ENCODE data around the gene RAB40B. TPM values are rescaled to one million over a fixed set of nuclear protein-coding genes. Genes with fewer than 3 reads are reported as not detected.

The RAB40B gene
- total RNA-seq, 1 experiment from 2014 or later: 22.1 TPM

- Histone ChIP-seq H3K36me3 (ENCODE audit: control insufficient read depth in 1 of 2, insufficient read depth in 2 of 2, low read length in 2 of 2) (peaks cover 32 to 48% of the 10 kb centered on the region in 2 experiments), H3K9me2 (ENCODE audit: insufficient read depth) (no peaks in the 10 kb centered on the region), H3K27ac (ENCODE audit: low read depth, low read length) (no peak overlapping the region), H3K4me1 (ENCODE audit: control insufficient read depth in 1 of 2, insufficient read depth in 2 of 2, low read length in 2 of 2) (peaks cover 5 to 9% of the 10 kb centered on the region in 2 experiments; a peak in 2 of 4 replicates), H4K20me1 (ENCODE audit: insufficient read depth) (peaks cover 32% of the 10 kb centered on the region), H3K27me3 (ENCODE audit: insufficient read depth, low read length) (no peaks in the 10 kb centered on the region), H3K79me2 (ENCODE audit: insufficient read depth, low read length) (peaks cover 99% of the 10 kb centered on the region), H3K4me3 (replicated peaks in 1 of 2; ENCODE audit: low read depth in 1 of 2, low read length in 2 of 2) (no peak overlapping the region), H2AFZ (ENCODE audit: low read depth, low read length, poor library complexity, severe bottlenecking) (no peak overlapping the region), H3K9me3 (ENCODE audit: control insufficient read depth in 1 of 2, insufficient read depth in 1 of 2, low read depth in 1 of 2, low read length in 2 of 2) (no peaks in the 10 kb centered on the region), H3K4me2 (ENCODE audit: low read length) (no peak overlapping the region), H3K9ac (ENCODE audit: low read length) (no peak overlapping the region)
- intact Hi-C loops (cut with micrococcal nuclease): no loop called here
- DNase-seq (ENCODE audit: low read depth, low spot score) (no peak), ATAC-seq (no peak)
- BruUV-seq (replicated peaks): no TSS peak
- POLR2A ChIA-PET: interaction anchor here (1.0 kb wide), 1 partner anchor 84 kb away, joined by 5 read pairs; the partner anchor contains the start of gene FN3KRP
- CTCF ChIA-PET: no interaction called here
- RAD21 ChIA-PET (ENCODE audit: low non-redundant PET in 1 of 2, low total read pairs in 2 of 2, uncharacterized antibody in 2 of 2, unreplicated experiment in 2 of 2): no interaction called here
- no peak for TF ChIP-seq EZH2phosphoT487 (IDR thresholded peaks at IDR 0.05; ENCODE audit: borderline replicate concordance)
- TF ChIP-seq MAX (IDR thresholded peaks at IDR 0.05): no peak
- no peak for TF ChIP-seq YY1 (IDR thresholded peaks at IDR 0.05; ENCODE audit: extremely low read depth, insufficient replicate concordance, low read depth, low read length)
- TF ChIP-seq ELF1 (IDR thresholded peaks at IDR 0.05; ENCODE audit: borderline replicate concordance, low read depth): no peak
- TF ChIP-seq ZBTB33 (IDR thresholded peaks at IDR 0.05; ENCODE audit: extremely low read depth, insufficient replicate concordance, low read length): no peak
Measured at GRCh38 chr17:82632451-82632850, 66.0 kb downstream of the RAB40B start.

GRCh38 chr17:82631544-82631943 is 67.0 kb downstream of the RAB40B start:
- no peak for ATAC-seq
- Histone ChIP-seq H3K36me3 (ENCODE audit: control insufficient read depth in 1 of 2, insufficient read depth in 2 of 2, low read length in 2 of 2) (peaks cover 39 to 48% of the 10 kb centered on the region in 2 experiments), H3K9me3 (ENCODE audit: control insufficient read depth in 1 of 2, insufficient read depth in 1 of 2, low read depth in 1 of 2, low read length in 2 of 2) (no peaks in the 10 kb centered on the region), H3K27me3 (ENCODE audit: insufficient read depth, low read length) (no peaks in the 10 kb centered on the region), H3K79me2 (ENCODE audit: insufficient read depth, low read length) (peaks cover 99% of the 10 kb centered on the region), H3K4me3 (replicated peaks in 1 of 2; ENCODE audit: low read depth in 1 of 2, low read length in 2 of 2) (no peak overlapping the region), H4K20me1 (ENCODE audit: insufficient read depth) (peaks cover 25% of the 10 kb centered on the region), H2AFZ (ENCODE audit: low read depth, low read length, poor library complexity, severe bottlenecking) (no peak overlapping the region), H3K27ac (ENCODE audit: low read depth, low read length) (no peak overlapping the region), H3K9me2 (ENCODE audit: insufficient read depth) (no peaks in the 10 kb centered on the region), H3K4me2 (ENCODE audit: low read length) (no peak overlapping the region), H3K9ac (ENCODE audit: low read length) (no peak overlapping the region), H3K4me1 (ENCODE audit: control insufficient read depth in 1 of 2, insufficient read depth in 2 of 2, low read length in 2 of 2) (no peaks in the 10 kb centered on the region)
- no TSS peak for BruUV-seq (replicated peaks)
- ChIA-PET RAD21 (ENCODE audit: low non-redundant PET in 1 of 2, low total read pairs in 2 of 2, uncharacterized antibody in 2 of 2, unreplicated experiment in 2 of 2) (no interaction called here), POLR2A (no interaction called here), CTCF (no interaction called here)
- no peak for DNase-seq (ENCODE audit: low read depth, low spot score)
- intact Hi-C loops (cut with micrococcal nuclease): no loop called here
- TF ChIP-seq CEBPB (IDR thresholded peaks at IDR 0.05; ENCODE audit: low read depth) (no peak), MAX (IDR thresholded peaks at IDR 0.05) (no peak), ZFX (IDR thresholded peaks at IDR 0.05) (no peak), TCF7L2 (IDR thresholded peaks at IDR 0.05; ENCODE audit: borderline replicate concordance, extremely low read depth, insufficient read depth, insufficient read length) (no peak), FOSL1 (IDR thresholded peaks at IDR 0.05; ENCODE audit: low read depth) (no peak), POLR2A (IDR thresholded peaks at IDR 0.05; ENCODE audit: borderline replicate concordance, extremely low read depth, insufficient read depth, insufficient read length) (no peak), CTCF (IDR thresholded peaks at IDR 0.05 in 2 of 3, conservative IDR thresholded peaks at IDR 0.05 in 1 of 3; ENCODE audit: borderline replicate concordance in 1 of 3, insufficient read depth in 1 of 3, low read depth in 2 of 3, low read length in 2 of 3) (no peak), CBX3 (IDR thresholded peaks at IDR 0.05; ENCODE audit: low read depth) (no peak)
